ENCODE measurements around the gene CLASRP. TPM values are rescaled to one million over a fixed set of nuclear protein-coding genes. Genes with fewer than 3 reads are reported as not detected.

The CLASRP gene
- polyA plus RNA-seq, 1 donor from 2014 or later = 30.1 TPM

DNA sequence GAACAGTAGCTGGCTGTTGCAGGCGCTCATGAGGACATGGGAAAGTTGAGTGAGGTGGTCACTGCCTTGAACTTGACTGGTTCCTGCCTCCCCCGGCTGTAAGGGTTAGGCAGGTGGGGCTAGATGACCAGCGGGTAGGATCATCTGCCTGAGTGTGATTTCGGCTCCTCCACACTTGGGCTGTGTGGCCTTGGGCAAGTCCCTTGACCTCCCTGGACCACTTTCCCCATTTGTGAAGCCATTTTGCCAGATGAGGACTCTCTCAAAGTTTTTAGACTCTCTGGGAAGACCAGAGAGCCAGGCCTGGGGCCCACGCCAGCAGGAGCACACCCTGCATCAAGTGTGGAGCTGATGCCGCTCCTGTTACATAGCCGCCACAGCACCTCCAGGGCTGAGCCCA is 63.6 kb downstream of the CLASRP start:
- Histone ChIP-seq H2AFZ (ENCODE audit: low read depth, low read length) (no peak overlapping the region), H3K27me3 (ENCODE audit: insufficient read depth, low read depth, low read length) (no peaks in the 10 kb centered on the region), H3K9ac (ENCODE audit: low read length) (no peak overlapping the region), H4K20me1 (ENCODE audit: insufficient read depth) (peaks cover 25% of the 10 kb centered on the region), H3K9me2 (ENCODE audit: insufficient read depth, low read length) (no peaks in the 10 kb centered on the region), H3K27ac (ENCODE audit: low read length) (no peak overlapping the region), H3K4me2 (ENCODE audit: low read length) (no peak overlapping the region), H3K4me3 (ENCODE audit: low read length) (peak overlapping the region; percentile 23), H3K9me3 (ENCODE audit: low read length) (no peaks in the 10 kb centered on the region), H3K79me2 (replicated peaks; ENCODE audit: insufficient read depth, low read length) (peaks cover 57% of the 10 kb centered on the region), H3K36me3 (ENCODE audit: insufficient read depth, low read length) (no peaks in the 10 kb centered on the region), H3F3A (ENCODE audit: insufficient read depth, low read length, poor library complexity, severe bottlenecking) (no peaks in the 10 kb centered on the region)
- TF ChIP-seq EZH2 (IDR thresholded peaks at IDR 0.05; ENCODE audit: borderline replicate concordance, insufficient read depth, low read length, poor library complexity, severe bottlenecking) = no peak
- TF ChIP-seq TAF1 (IDR thresholded peaks at IDR 0.05; ENCODE audit: low read depth) = no peak

DNA sequence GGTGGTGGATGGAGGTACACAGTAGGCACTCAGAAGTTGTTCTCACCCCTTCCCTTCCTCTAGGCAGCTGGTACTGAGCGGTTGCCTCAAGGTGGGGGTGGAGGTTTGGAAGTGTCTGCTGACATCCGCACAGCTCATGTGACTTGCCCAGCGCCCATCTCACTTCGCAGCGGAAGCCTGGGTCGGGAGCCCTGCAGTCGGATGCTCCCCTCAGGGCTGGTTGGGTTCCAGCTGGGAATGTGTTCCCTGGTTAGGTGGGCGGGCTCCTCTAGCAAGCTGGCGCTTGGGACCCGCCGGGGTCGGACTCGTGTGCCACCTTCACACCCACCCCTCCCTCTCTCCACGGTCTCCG is 64.3 kb downstream of the CLASRP start:
- Histone ChIP-seq H3K9ac (ENCODE audit: low read length) (no peak overlapping the region), H3K79me2 (replicated peaks; ENCODE audit: insufficient read depth, low read length) (peaks cover 53% of the 10 kb centered on the region), H3K9me2 (ENCODE audit: insufficient read depth, low read length) (no peaks in the 10 kb centered on the region), H3K36me3 (ENCODE audit: insufficient read depth, low read length) (no peaks in the 10 kb centered on the region), H3K4me2 (ENCODE audit: low read length) (no peak overlapping the region), H4K20me1 (ENCODE audit: insufficient read depth) (peaks cover 25% of the 10 kb centered on the region), H3K27me3 (ENCODE audit: insufficient read depth, low read depth, low read length) (no peaks in the 10 kb centered on the region), H3K4me3 (ENCODE audit: low read length) (peak overlapping the region; percentile 23), H3K27ac (ENCODE audit: low read length) (peak overlapping the region; percentile 34), H3K9me3 (ENCODE audit: low read length) (no peaks in the 10 kb centered on the region), H2AFZ (ENCODE audit: low read depth, low read length) (no peak overlapping the region), H3F3A (ENCODE audit: insufficient read depth, low read length, poor library complexity, severe bottlenecking) (no peaks in the 10 kb centered on the region)
- no peak for TF ChIP-seq MXI1 (conservative IDR thresholded peaks at IDR 0.05; ENCODE audit: poor library complexity, severe bottlenecking)
- TF ChIP-seq, protein P1, sequence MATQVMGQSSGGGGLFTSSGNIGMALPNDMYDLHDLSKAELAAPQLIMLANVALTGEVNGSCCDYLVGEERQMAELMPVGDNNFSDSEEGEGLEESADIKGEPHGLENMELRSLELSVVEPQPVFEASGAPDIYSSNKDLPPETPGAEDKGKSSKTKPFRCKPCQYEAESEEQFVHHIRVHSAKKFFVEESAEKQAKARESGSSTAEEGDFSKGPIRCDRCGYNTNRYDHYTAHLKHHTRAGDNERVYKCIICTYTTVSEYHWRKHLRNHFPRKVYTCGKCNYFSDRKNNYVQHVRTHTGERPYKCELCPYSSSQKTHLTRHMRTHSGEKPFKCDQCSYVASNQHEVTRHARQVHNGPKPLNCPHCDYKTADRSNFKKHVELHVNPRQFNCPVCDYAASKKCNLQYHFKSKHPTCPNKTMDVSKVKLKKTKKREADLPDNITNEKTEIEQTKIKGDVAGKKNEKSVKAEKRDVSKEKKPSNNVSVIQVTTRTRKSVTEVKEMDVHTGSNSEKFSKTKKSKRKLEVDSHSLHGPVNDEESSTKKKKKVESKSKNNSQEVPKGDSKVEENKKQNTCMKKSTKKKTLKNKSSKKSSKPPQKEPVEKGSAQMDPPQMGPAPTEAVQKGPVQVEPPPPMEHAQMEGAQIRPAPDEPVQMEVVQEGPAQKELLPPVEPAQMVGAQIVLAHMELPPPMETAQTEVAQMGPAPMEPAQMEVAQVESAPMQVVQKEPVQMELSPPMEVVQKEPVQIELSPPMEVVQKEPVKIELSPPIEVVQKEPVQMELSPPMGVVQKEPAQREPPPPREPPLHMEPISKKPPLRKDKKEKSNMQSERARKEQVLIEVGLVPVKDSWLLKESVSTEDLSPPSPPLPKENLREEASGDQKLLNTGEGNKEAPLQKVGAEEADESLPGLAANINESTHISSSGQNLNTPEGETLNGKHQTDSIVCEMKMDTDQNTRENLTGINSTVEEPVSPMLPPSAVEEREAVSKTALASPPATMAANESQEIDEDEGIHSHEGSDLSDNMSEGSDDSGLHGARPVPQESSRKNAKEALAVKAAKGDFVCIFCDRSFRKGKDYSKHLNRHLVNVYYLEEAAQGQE (IDR thresholded peaks at IDR 0.05; ENCODE audit: borderline replicate concordance) = no peak
- no peak for TF ChIP-seq SMC3 (conservative IDR thresholded peaks at IDR 0.05; ENCODE audit: poor library complexity)
- no peak for TF ChIP-seq POLR2AphosphoS5 (IDR thresholded peaks at IDR 0.05)
- TF ChIP-seq RAD21 (conservative IDR thresholded peaks at IDR 0.05) = no peak
- TF ChIP-seq, protein P2, sequence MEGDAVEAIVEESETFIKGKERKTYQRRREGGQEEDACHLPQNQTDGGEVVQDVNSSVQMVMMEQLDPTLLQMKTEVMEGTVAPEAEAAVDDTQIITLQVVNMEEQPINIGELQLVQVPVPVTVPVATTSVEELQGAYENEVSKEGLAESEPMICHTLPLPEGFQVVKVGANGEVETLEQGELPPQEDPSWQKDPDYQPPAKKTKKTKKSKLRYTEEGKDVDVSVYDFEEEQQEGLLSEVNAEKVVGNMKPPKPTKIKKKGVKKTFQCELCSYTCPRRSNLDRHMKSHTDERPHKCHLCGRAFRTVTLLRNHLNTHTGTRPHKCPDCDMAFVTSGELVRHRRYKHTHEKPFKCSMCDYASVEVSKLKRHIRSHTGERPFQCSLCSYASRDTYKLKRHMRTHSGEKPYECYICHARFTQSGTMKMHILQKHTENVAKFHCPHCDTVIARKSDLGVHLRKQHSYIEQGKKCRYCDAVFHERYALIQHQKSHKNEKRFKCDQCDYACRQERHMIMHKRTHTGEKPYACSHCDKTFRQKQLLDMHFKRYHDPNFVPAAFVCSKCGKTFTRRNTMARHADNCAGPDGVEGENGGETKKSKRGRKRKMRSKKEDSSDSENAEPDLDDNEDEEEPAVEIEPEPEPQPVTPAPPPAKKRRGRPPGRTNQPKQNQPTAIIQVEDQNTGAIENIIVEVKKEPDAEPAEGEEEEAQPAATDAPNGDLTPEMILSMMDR (IDR thresholded peaks at IDR 0.05; ENCODE audit: poor library complexity, severe bottlenecking) = no peak
- TF ChIP-seq EP300 (conservative IDR thresholded peaks at IDR 0.05; ENCODE audit: poor library complexity, severe bottlenecking) = no peak
- no peak for TF ChIP-seq EZH2 (IDR thresholded peaks at IDR 0.05; ENCODE audit: borderline replicate concordance, insufficient read depth, low read length, poor library complexity, severe bottlenecking)
- TF ChIP-seq TAF1 (IDR thresholded peaks at IDR 0.05; ENCODE audit: low read depth) = no peak
